Lung (tissue), 12 donors: Measurements from ENCODE around the gene SLC6A2. TPM values are rescaled to one million over a fixed set of nuclear protein-coding genes. Genes with fewer than 3 reads are reported as not detected.

Source experiments
- ATAC-seq: fragments of 200-7000 bp; cut with Tn5 transposase; one replicate; pipeline ENCODE4 v1.9.1; 2020; ENCODE audit warnings: moderate number of reproducible peaks; ENCODE audit not compliant: insufficient read depth, low FRiP score
- DNase-seq, 3 donors: peaks; one replicate each; pipeline ENCODE4 v3.0.0-alpha.2; 2013 to 2017
- H3K27ac ChIP-seq, 2 donors: one replicate each; pipeline ENCODE4 v1.5.1; 2013; ENCODE audit warnings: mild to moderate bottlenecking in 2 of 2, moderate library complexity in 2 of 2, control low read depth in 1 of 2, inconsistent platforms in 1 of 2, low read depth in 1 of 2, low read length in 1 of 2
- H3K27me3 ChIP-seq, 3 donors: one replicate each; pipeline ENCODE4 v1.5.1; 2013; ENCODE audit warnings: low read length in 2 of 3; ENCODE audit not compliant: control insufficient read depth in 3 of 3, insufficient read depth in 3 of 3
- H3K36me3 ChIP-seq, 4 donors: one replicate each; pipeline ENCODE4 v1.5.1; 2013; ENCODE audit warnings: low read length in 4 of 4, mild to moderate bottlenecking in 1 of 4, moderate library complexity in 1 of 4; ENCODE audit not compliant: control insufficient read depth in 4 of 4, insufficient read depth in 4 of 4
- H3K4me1 ChIP-seq, 5 donors: one replicate each; pipeline ENCODE4 v1.5.1; 2013; ENCODE audit warnings: low read length in 5 of 5, mild to moderate bottlenecking in 2 of 5, moderate library complexity in 1 of 5; ENCODE audit not compliant: control insufficient read depth in 5 of 5, insufficient read depth in 5 of 5
- H3K4me3 ChIP-seq: one replicate; pipeline ENCODE4 v1.5.1; 2013; ENCODE audit warnings: mild to moderate bottlenecking, control low read depth, moderate library complexity
- H3K9ac ChIP-seq, 2 donors: one replicate each; pipeline ENCODE4 v1.5.1; 2013; ENCODE audit warnings: low read length in 2 of 2, control low read depth in 1 of 2; ENCODE audit not compliant: insufficient read depth in 1 of 2
- H3K9me3 ChIP-seq, 4 donors: one replicate each; pipeline ENCODE4 v1.5.1; 2013; ENCODE audit warnings: low read length in 3 of 4, mild to moderate bottlenecking in 1 of 4, moderate library complexity in 1 of 4; ENCODE audit not compliant: control insufficient read depth in 4 of 4, insufficient read depth in 3 of 4
- CTCF ChIP-seq: IDR thresholded peaks from 2 replicates; pipeline ENCODE4 v1.5.1; 2012; ENCODE audit warnings: mild to moderate bottlenecking; ENCODE audit errors: control extremely low read depth, extremely low read depth
- WGBS, 2 donors: extraction: QIAGEN DNeasy Blood & Tissue Kit; methylation state at CpG; one replicate each; pipeline ENCODE4 v1.1.7; 2013; 5-methylcytosine and 5-hydroxymethylcytosine counted together
- polyA plus RNA-seq, 2 donors: library from polyadenylated mRNA; stranded (reverse); fragments of 200-250 nt; gene quantifications; one replicate each; pipeline ENCODE4 v1.2.1, GENCODE V29; 2013
- total RNA-seq, 2 donors: library from RNA; depleted of rRNA in 1 of 2; stranded (reverse); fragments of >200 nt in 1 of 2; gene quantifications; one replicate each; pipeline ENCODE4 v1.2.1, GENCODE V29; 2014 to 2021
- donor health status: control.
- donor health status: control.
- donor health status: Bipolar disorder and iron deficiency.
- donor health status: healthy.
- donor health status: DM: yes; HTN: yes; CAD: no.

The SLC6A2 gene
- total and polyA plus RNA-seq, 4 donors: 0.02 to 0.26 TPM; not detected in 2

- Histone ChIP-seq H3K36me3 (no peaks in the 10 kb centered on the region), H3K27me3 (peaks cover 0 to 12% (median 1%) of the 10 kb centered on the region in 3 donors), H3K9ac (no peak overlapping the region), H3K9me3 (no peaks in the 10 kb centered on the region), H3K27ac (no peak overlapping the region), H3K4me1 (no peaks in the 10 kb centered on the region), H3K4me3 (no peak overlapping the region)
- TF ChIP-seq CTCF: no peak
- 86 to 90% methylated on average over 5 of the region's 5 CpGs for WGBS, 2 donors
- ATAC-seq: no peak
- no peak for DNase-seq
Measured at GRCh38 chr16:55730115-55730514, 74.3 kb downstream of the SLC6A2 start.

- TF ChIP-seq CTCF: no peak
- Histone ChIP-seq H3K27me3 (peaks cover 0 to 7% (median 4%) of the 10 kb centered on the region in 3 donors), H3K36me3 (no peaks in the 10 kb centered on the region), H3K9ac (no peak overlapping the region), H3K4me1 (no peaks in the 10 kb centered on the region), H3K9me3 (no peaks in the 10 kb centered on the region), H3K4me3 (no peak overlapping the region), H3K27ac (no peak overlapping the region)
- DNase-seq: no peak
- 74 to 85% methylated on average over 2 of the region's 2 CpGs for WGBS, 2 donors
- no peak for ATAC-seq
Measured at GRCh38 chr16:55732496-55732895, 76.7 kb downstream of the SLC6A2 start.

- Histone ChIP-seq H3K9me3 (peaks cover 0 to 1% (median 0%) of the 10 kb centered on the region in 4 donors), H3K27me3 (peaks cover 0 to 11% (median 4%) of the 10 kb centered on the region in 3 donors), H3K27ac (no peak overlapping the region), H3K9ac (no peak overlapping the region), H3K4me3 (no peak overlapping the region), H3K36me3 (no peaks in the 10 kb centered on the region), H3K4me1 (no peaks in the 10 kb centered on the region)
- 60 to 84% methylated on average over 2 of the region's 2 CpGs for WGBS, 2 donors
- TF ChIP-seq CTCF: no peak
- DNase-seq: no peak
- no peak for ATAC-seq
Measured at GRCh38 chr16:55734665-55735064, 78.9 kb downstream of the SLC6A2 start.

- H3K9ac ChIP-seq: no peak overlapping the region
- peaks cover 0 to 3% (median 0%) of the 10 kb centered on the region in 5 donors for H3K4me1 ChIP-seq
- DNase-seq: no peak
- WGBS, 2 donors: 87 to 92% methylated on average over 4 of the region's 4 CpGs
- no peak overlapping the region for H3K4me3 ChIP-seq
- H3K27me3 ChIP-seq: peaks cover 0 to 11% (median 4%) of the 10 kb centered on the region in 3 donors
- no peaks in the 10 kb centered on the region for H3K36me3 ChIP-seq
- no peak for TF ChIP-seq CTCF
- no peak overlapping the region for H3K27ac ChIP-seq
- no peak for ATAC-seq
- peaks cover 0 to 1% (median 0%) of the 10 kb centered on the region in 4 donors for H3K9me3 ChIP-seq
Measured at GRCh38 chr16:55735120-55735781, 79.5 kb downstream of the SLC6A2 start.
